ENCODE results near the gene KRI1. TPM values are rescaled to one million over a fixed set of nuclear protein-coding genes. Genes with fewer than 3 reads are reported as not detected.
"Not testable (repeated sequence)": the region's sequence is repeated elsewhere in the genome, so short reads cannot be mapped to it uniquely, and the experiment has no call there.

The KRI1 gene
- polyA plus RNA-seq, 1 of the 3 experiments (the other 2 are of a cell fraction) = 26.7 TPM

GRCh38 chr19:10551698-10552301 is 14.0 kb downstream of the KRI1 start:
- CTCF ChIA-PET = interaction anchor here (0.8 to 3.9 kb wide), 7 partner anchors 9 to 312 kb away, joined by 3 to 19 read pairs (median 3); partner anchors contain the start of genes ATG4D and KRI1
- POLR2A ChIA-PET = interaction anchor here (0.7 kb wide), 1 partner anchor 35 kb away, joined by 3 read pairs; the partner anchor contains the start of gene S1PR5
- 0 out of 2 replicates have a peak, but pooled peaks have one; percentile 10 for TF ChIP-seq RAD21 (IDR thresholded peaks at IDR 0.05; ENCODE audit: low read length)
- no peak for TF ChIP-seq POLR2AphosphoS5 (IDR thresholded peaks at IDR 0.05; ENCODE audit: low read depth, low read length)
- TF ChIP-seq, protein P1, sequence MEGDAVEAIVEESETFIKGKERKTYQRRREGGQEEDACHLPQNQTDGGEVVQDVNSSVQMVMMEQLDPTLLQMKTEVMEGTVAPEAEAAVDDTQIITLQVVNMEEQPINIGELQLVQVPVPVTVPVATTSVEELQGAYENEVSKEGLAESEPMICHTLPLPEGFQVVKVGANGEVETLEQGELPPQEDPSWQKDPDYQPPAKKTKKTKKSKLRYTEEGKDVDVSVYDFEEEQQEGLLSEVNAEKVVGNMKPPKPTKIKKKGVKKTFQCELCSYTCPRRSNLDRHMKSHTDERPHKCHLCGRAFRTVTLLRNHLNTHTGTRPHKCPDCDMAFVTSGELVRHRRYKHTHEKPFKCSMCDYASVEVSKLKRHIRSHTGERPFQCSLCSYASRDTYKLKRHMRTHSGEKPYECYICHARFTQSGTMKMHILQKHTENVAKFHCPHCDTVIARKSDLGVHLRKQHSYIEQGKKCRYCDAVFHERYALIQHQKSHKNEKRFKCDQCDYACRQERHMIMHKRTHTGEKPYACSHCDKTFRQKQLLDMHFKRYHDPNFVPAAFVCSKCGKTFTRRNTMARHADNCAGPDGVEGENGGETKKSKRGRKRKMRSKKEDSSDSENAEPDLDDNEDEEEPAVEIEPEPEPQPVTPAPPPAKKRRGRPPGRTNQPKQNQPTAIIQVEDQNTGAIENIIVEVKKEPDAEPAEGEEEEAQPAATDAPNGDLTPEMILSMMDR (IDR thresholded peaks at IDR 0.05) = no peak
- TF ChIP-seq TAF1 (IDR thresholded peaks at IDR 0.05; ENCODE audit: borderline replicate concordance, low read depth, low read length) = no peak
- Histone ChIP-seq H3K27me3 (ENCODE audit: insufficient read depth) (no peaks in the 10 kb centered on the region), H2AFZ (ENCODE audit: low read depth) (no peak overlapping the region), H3K4me2 (no peak overlapping the region), H3K9ac (no peak overlapping the region), H3F3A (replicated peaks; ENCODE audit: insufficient read depth) (peaks cover 13% of the 10 kb centered on the region), H3K36me3 (replicated peaks in 1 of 2; ENCODE audit: control insufficient read depth in 1 of 2, insufficient read depth in 2 of 2, low read length in 1 of 2) (peaks cover 25 to 35% of the 10 kb centered on the region in 2 experiments), H3K9me3 (no peaks in the 10 kb centered on the region), H3K9me2 (no peaks in the 10 kb centered on the region), H3K4me1 (ENCODE audit: control insufficient read depth in 1 of 2, insufficient read depth in 2 of 2, low read depth in 1 of 2, low read length in 1 of 2) (no peaks in the 10 kb centered on the region), H3K79me2 (ENCODE audit: insufficient read depth) (peaks cover 3% of the 10 kb centered on the region; the same call in 1 of the 2 replicates), H4K20me1 (ENCODE audit: insufficient read depth) (0 out of 2 replicates have a peak, but pooled peaks cover 3% of the 10 kb centered on the region), H3K27ac (ENCODE audit: low read depth in 2 of 2, low read length in 1 of 2) (no peak overlapping the region), H3K4me3 (ENCODE audit: low read depth in 2 of 2, low read length in 1 of 2) (no peak overlapping the region)
- DNase-seq = no peak
- WGBS (ENCODE audit: low lambda C conversion rate) = 93% methylated on average over 11 of the region's 12 CpGs

- H3K27me3 ChIP-seq (ENCODE audit: insufficient read depth); POLR2A ChIA-PET; H3K27ac ChIP-seq (ENCODE audit: low read depth in 2 of 2, low read length in 1 of 2); H3K4me1 ChIP-seq (ENCODE audit: control insufficient read depth in 1 of 2, insufficient read depth in 2 of 2, low read depth in 1 of 2, low read length in 1 of 2); H4K20me1 ChIP-seq (ENCODE audit: insufficient read depth); H3K9me3 ChIP-seq; H3K9ac ChIP-seq; H3K9me2 ChIP-seq; H3K79me2 ChIP-seq (ENCODE audit: insufficient read depth); H3K4me3 ChIP-seq (ENCODE audit: low read depth in 2 of 2, low read length in 1 of 2); H3K4me2 ChIP-seq; H2AFZ ChIP-seq (ENCODE audit: low read depth); DNase-seq: not testable (repeated sequence)
- 95% methylated on average over 7 of the region's 9 CpGs for WGBS (ENCODE audit: low lambda C conversion rate)
- peaks cover 13% of the 10 kb centered on the region for H3F3A ChIP-seq (replicated peaks; ENCODE audit: insufficient read depth)
- H3K36me3 ChIP-seq (replicated peaks in 1 of 2; ENCODE audit: control insufficient read depth in 1 of 2, insufficient read depth in 2 of 2, low read length in 1 of 2) = peaks cover 20 to 35% of the 10 kb centered on the region in 2 experiments
- CTCF ChIA-PET = interaction anchor here (0.8 to 3.9 kb wide), 4 partner anchors 9 to 313 kb away, joined by 3 to 19 read pairs (median 3); partner anchors contain the start of genes ATG4D and KRI1
Observed at GRCh38 chr19:10551006-10551405, 14.8 kb downstream of the KRI1 start.

GRCh38 chr19:10550336-10550735 is 15.5 kb downstream of the KRI1 start:
- POLR2A ChIA-PET = no interaction called here
- WGBS (ENCODE audit: low lambda C conversion rate) = 99% methylated on average over 6 of the region's 6 CpGs
- Histone ChIP-seq H3K27me3 (ENCODE audit: insufficient read depth) (no peaks in the 10 kb centered on the region), H3K4me3 (ENCODE audit: low read depth in 2 of 2, low read length in 1 of 2) (no peak overlapping the region), H3K4me1 (ENCODE audit: control insufficient read depth in 1 of 2, insufficient read depth in 2 of 2, low read depth in 1 of 2, low read length in 1 of 2) (no peaks in the 10 kb centered on the region), H3K36me3 (replicated peaks in 1 of 2; ENCODE audit: control insufficient read depth in 1 of 2, insufficient read depth in 2 of 2, low read length in 1 of 2) (peaks cover 20 to 30% of the 10 kb centered on the region in 2 experiments), H3K79me2 (ENCODE audit: insufficient read depth) (peaks cover 13% of the 10 kb centered on the region), H4K20me1 (ENCODE audit: insufficient read depth) (0 out of 2 replicates have a peak, but pooled peaks cover 3% of the 10 kb centered on the region), H3K9me2 (no peaks in the 10 kb centered on the region), H3F3A (replicated peaks; ENCODE audit: insufficient read depth) (peaks cover 13% of the 10 kb centered on the region), H3K9ac (no peak overlapping the region), H3K9me3 (no peaks in the 10 kb centered on the region), H2AFZ (ENCODE audit: low read depth) (no peak overlapping the region), H3K27ac (ENCODE audit: low read depth in 2 of 2, low read length in 1 of 2) (no peak overlapping the region), H3K4me2 (no peak overlapping the region)
- DNase-seq = no peak
- CTCF ChIA-PET = interaction anchor here (3.9 kb wide), 1 partner anchor 8 kb away, joined by 19 read pairs; the partner anchor contains the start of gene ATG4D
- TF ChIP-seq RCOR1 (IDR thresholded peaks at IDR 0.05; ENCODE audit: low read length) (no peak), EP300 (IDR thresholded peaks at IDR 0.05; ENCODE audit: borderline replicate concordance in 1 of 2, low read depth in 1 of 2, low read length in 1 of 2) (no peak), YY1 (IDR thresholded peaks at IDR 0.05; ENCODE audit: low read depth) (no peak), SMC3 (IDR thresholded peaks at IDR 0.05; ENCODE audit: low read depth, low read length) (no peak), TEAD4 (IDR thresholded peaks at IDR 0.05; ENCODE audit: borderline replicate concordance, insufficient read depth) (no peak), CHD2 (IDR thresholded peaks at IDR 0.05; ENCODE audit: low read length, partially characterized antibody) (no peak), NFIC (IDR thresholded peaks at IDR 0.05; ENCODE audit: borderline replicate concordance) (no peak), GATA2 (CRISPR knock-in tag; IDR thresholded peaks at IDR 0.05) (no peak)
- TF ChIP-seq, protein P2, sequence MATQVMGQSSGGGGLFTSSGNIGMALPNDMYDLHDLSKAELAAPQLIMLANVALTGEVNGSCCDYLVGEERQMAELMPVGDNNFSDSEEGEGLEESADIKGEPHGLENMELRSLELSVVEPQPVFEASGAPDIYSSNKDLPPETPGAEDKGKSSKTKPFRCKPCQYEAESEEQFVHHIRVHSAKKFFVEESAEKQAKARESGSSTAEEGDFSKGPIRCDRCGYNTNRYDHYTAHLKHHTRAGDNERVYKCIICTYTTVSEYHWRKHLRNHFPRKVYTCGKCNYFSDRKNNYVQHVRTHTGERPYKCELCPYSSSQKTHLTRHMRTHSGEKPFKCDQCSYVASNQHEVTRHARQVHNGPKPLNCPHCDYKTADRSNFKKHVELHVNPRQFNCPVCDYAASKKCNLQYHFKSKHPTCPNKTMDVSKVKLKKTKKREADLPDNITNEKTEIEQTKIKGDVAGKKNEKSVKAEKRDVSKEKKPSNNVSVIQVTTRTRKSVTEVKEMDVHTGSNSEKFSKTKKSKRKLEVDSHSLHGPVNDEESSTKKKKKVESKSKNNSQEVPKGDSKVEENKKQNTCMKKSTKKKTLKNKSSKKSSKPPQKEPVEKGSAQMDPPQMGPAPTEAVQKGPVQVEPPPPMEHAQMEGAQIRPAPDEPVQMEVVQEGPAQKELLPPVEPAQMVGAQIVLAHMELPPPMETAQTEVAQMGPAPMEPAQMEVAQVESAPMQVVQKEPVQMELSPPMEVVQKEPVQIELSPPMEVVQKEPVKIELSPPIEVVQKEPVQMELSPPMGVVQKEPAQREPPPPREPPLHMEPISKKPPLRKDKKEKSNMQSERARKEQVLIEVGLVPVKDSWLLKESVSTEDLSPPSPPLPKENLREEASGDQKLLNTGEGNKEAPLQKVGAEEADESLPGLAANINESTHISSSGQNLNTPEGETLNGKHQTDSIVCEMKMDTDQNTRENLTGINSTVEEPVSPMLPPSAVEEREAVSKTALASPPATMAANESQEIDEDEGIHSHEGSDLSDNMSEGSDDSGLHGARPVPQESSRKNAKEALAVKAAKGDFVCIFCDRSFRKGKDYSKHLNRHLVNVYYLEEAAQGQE (IDR thresholded peaks at IDR 0.05; ENCODE audit: low read depth, low read length) = no peak
- TF ChIP-seq, protein P3, sequence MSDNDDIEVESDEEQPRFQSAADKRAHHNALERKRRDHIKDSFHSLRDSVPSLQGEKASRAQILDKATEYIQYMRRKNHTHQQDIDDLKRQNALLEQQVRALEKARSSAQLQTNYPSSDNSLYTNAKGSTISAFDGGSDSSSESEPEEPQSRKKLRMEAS (IDR thresholded peaks at IDR 0.05; ENCODE audit: low read depth) = no peak

Data from SK-N-SH (cell line).